ENCODE data around the gene ARX.

DNA sequence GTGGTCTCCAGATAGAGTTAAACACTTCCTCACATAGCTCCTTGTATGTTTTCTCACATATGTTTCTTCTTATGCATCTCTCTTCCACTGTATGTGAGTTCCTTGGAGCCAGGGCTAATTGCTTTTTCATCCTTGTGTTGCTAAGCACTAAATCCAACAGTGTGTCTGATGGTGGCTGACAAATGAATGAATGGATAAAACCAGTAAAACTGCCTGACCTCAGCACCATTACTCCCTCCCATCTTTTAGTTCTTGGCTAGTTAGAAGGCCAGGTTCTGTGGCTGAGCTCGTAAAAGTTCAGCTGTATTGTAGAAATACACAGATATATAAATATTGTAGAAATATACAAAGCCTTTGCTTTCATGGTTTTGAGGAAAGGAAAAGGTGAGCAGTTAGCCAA lies 50.4 kb downstream of the ARX start:
- TF ChIP-seq CTCF (IDR thresholded peaks at IDR 0.05) (no peak), POLR2A (IDR thresholded peaks at IDR 0.05) (no peak)

All from ovary (tissue), 3 donors.